ENCODE data around the gene NMT1. TPM values are rescaled to one million over a fixed set of nuclear protein-coding genes. Genes with fewer than 3 reads are reported as not detected.

The NMT1 gene
- 72.1 TPM for total RNA-seq

DNA sequence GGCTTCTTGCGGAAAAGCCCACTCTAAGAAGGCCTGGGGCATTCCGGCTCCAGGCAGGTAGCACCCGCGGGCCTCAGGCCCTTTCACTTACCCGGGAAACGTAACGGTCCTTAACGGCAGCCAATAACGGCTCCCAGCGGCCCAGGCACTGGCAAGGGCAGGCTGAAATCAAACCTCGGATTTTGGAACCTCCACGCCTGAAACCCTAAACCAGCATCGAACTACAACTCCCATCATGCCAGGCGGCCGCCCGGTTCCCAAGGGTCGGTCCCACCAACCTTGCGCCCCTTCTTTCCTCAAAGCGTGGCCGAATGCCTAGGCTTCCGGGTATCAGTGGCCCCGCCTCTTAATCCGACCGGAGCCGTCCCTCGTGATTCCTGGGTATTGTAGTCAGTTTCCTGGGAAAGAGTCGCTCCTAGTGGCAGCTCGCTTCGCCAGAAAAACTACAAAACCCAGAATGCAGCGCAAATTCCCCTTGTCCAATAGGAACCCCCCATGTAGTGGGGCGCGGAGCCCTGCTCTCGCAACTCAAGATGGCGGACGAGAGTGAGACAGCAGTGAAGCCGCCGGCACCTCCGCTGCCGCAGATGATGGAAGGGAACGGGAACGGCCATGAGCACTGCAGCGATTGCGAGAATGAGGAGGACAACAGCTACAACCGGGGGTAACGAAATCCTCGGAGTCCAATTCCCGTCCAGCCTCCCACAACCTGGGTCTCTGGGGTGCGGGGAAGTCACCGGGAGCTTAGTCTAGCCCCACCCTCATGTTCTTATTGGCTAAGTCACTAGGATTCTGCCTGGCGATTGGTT lies at the start of gene NMT1:
Gene NMT1 (plus strand): TSS at position 521 of the 809 bp plus-strand sequence. CDS start 13 bp downstream, at position 534.

GRCh38 chr17:45051060-45051719 lies 9.9 kb upstream of the NMT1 start, which contains the start of gene DCAKD:
TSS of gene DCAKD (minus strand) at chr17:45051632. CDS start at chr17:45034885, 16,747 bp downstream.

GRCh38 chr17:45132320-45132571 lies 71.1 kb downstream of the NMT1 start, which contains the start of gene PLCD3:
TSS of gene PLCD3 (minus strand) at chr17:45132515. CDS start at chr17:45132410, 105 bp downstream.

DNA sequence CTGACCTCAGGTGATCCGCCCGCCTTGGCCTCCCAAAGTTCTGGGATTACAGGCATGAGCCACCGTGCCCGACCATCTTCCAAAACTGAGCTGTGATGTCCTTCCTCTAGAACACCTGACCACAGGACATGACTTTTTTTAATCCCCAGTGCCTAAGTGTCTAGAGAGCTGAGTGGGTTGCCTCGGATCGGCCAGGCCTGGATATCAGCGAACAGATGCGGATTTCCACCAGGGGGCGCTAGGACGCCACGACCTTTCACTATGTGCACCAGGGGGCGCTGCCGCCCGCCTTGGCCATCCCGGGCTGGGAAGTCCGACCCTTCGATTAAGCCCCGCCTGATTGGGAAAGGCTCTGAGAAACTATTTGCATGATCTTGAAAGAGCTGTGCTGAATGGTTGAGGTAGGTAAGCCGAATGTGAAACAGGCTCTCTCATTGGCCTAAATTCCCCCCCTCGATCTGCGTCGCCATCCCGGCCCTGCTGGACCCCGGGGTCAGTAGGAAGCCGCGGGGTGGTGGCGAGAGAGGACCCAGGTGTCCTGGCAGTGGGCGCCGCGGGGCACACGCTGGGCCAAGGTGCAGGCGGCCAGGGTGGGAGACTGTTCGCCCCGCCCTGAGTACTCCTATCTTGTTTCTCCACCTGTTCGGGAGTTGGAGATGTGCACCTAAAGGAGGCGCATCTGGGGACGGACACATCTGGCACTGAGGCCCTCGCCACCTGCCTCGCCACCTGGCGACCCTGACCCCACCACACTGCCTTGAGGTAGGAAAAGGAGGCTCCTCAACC lies 74.3 kb downstream of the NMT1 start, which contains the start of gene ACBD4:
Gene ACBD4 (plus strand): TSS at position 496 of the 786 bp plus-strand sequence. CDS start 458 bp downstream, outside the sequence.

DNA sequence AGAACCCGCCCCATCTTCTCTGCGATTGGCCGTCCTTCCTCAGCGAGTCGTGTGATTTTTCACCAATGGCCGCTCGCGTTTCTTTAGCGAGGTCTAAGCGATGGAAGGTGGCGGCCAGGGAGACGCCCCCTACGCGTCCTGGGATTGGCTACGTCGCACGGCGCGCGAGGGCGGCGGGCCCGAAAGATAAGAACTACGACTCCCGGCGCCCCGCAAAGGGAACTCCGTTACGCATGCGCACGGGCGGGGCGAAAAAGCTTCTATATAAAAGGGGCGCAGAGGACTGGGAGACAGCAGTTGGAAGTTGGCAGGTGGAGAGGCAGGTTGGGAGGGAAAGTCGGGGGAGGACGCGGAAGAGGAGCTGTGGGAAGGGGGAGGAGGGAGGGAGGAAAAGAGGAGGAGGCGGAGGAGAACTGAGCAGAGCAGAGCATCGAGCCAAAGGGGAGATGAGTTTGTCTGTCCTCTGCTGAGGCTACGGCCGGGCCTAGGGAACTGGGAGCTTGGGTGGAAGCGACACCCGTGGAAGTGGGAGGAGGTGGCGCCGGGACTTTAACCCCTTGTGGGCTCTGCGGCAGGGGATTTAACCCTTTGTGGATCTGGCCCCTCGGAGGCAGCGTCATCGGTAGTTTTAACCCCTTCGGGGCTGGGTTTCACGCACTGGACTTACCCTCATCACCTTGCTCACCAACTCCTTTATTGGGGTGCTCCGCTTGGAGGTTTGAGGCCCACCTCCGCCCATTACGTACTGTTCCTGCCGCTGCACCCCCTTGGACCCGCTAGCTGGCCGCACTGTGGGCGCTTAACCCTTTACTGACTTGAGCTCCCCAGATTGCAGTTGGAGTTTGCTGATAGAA lies 87.3 kb downstream of the NMT1 start, which contains the start of gene HEXIM1:
Gene HEXIM1 (plus strand): TSS at position 293 of the 854 bp plus-strand sequence. CDS start 716 bp downstream, outside the sequence.

Other genes with a start within 250 kb of the NMT1 start
- 34.3 TPM for gene GJC1, start 231.0 kb upstream of the NMT1 start, total RNA-seq
- not detected for gene HIGD1B, start 213.4 kb upstream of the NMT1 start, total RNA-seq
- 143 TPM for gene EFTUD2, start 161.9 kb upstream of the NMT1 start, total RNA-seq
- 90.3 TPM for gene GFAP, start 145.8 kb upstream of the NMT1 start, total RNA-seq
- 3.0 TPM for gene KIF18B, start 113.5 kb upstream of the NMT1 start, total RNA-seq
- 11.7 TPM for gene C1QL1, start 93.0 kb upstream of the NMT1 start, total RNA-seq
- gene DCAKD, start 9.7 kb upstream of the NMT1 start, total RNA-seq = 53.8 TPM
- 36.8 TPM for gene PLCD3, start 71.2 kb downstream of the NMT1 start, total RNA-seq
- 9.0 TPM for gene ACBD4, start 74.4 kb downstream of the NMT1 start, total RNA-seq
- gene HEXIM1, start 87.2 kb downstream of the NMT1 start, total RNA-seq = 21.1 TPM
- 9.5 TPM for gene HEXIM2, start 100.6 kb downstream of the NMT1 start, total RNA-seq
- gene FMNL1, start 160.6 kb downstream of the NMT1 start, total RNA-seq = 8.5 TPM
- not detected for gene SPATA32, start 200.8 kb downstream of the NMT1 start, total RNA-seq

Measured in camera-type eye (tissue), 1 donor.